GM06990 (cell line): ENCODE data around the gene CCDC154.

Experiments
- DNase-seq: peaks from one replicate; pipeline ENCODE4 v3.0.0-alpha.2; 2011; ENCODE audit not compliant: insufficient read length; ENCODE audit errors: extremely low read depth
- H3K27me3 ChIP-seq: replicated peaks from 2 replicates; pipeline ENCODE4 v1.6.0; 2011; ENCODE audit warnings: low read length; ENCODE audit not compliant: control insufficient read depth, insufficient read depth
- H3K36me3 ChIP-seq: 2 replicates; pipeline ENCODE4 v1.5.1; 2011; ENCODE audit warnings: low read length; ENCODE audit not compliant: control insufficient read depth, insufficient read depth
- H3K4me3 ChIP-seq: replicated peaks from 2 replicates; pipeline ENCODE4 v1.5.1; 2011; ENCODE audit warnings: low read depth, mild to moderate bottlenecking, control low read depth, low read length
- CTCF ChIP-seq: IDR thresholded peaks from 2 replicates; pipeline ENCODE4 v1.5.1; 2011; ENCODE audit warnings: low read length, control low read depth, mild to moderate bottlenecking, inconsistent platforms; ENCODE audit not compliant: insufficient read depth, poor library complexity, severe bottlenecking

Gene CCDC154

GRCh38 chr16:1438229-1439057 is 5.9 kb downstream of the CCDC154 start:
- H3K4me3 ChIP-seq, result no peak overlapping the region
- no peaks in the 10 kb centered on the region for H3K27me3 ChIP-seq
- no peaks in the 10 kb centered on the region for H3K36me3 ChIP-seq
- DNase-seq, result no peak
- TF ChIP-seq CTCF, result no peak

GRCh38 chr16:1437606-1438005 is 6.8 kb downstream of the CCDC154 start:
- no peak for DNase-seq
- Histone ChIP-seq H3K4me3 (no peak overlapping the region), H3K36me3 (no peaks in the 10 kb centered on the region), H3K27me3 (no peaks in the 10 kb centered on the region; the same call in 1 of the 2 replicates)
- no peak for TF ChIP-seq CTCF

GRCh38 chr16:1436731-1437355 is 7.5 kb downstream of the CCDC154 start:
- DNase-seq, result no peak
- no peaks in the 10 kb centered on the region for H3K36me3 ChIP-seq
- no peak overlapping the region for H3K4me3 ChIP-seq
- no peaks in the 10 kb centered on the region; the same call in 1 of the 2 replicates for H3K27me3 ChIP-seq
- TF ChIP-seq CTCF, result no peak

- no peak for TF ChIP-seq CTCF
- no peaks in the 10 kb centered on the region for H3K36me3 ChIP-seq
- no peaks in the 10 kb centered on the region; the same call in 1 of the 2 replicates for H3K27me3 ChIP-seq
- no peak for DNase-seq
- no peak overlapping the region for H3K4me3 ChIP-seq
Observed at GRCh38 chr16:1435921-1436697, 8.2 kb downstream of the CCDC154 start.

GRCh38 chr16:1434644-1435592 is 9.4 kb downstream of the CCDC154 start:
- Histone ChIP-seq H3K27me3 (no peaks in the 10 kb centered on the region; the same call in 1 of the 2 replicates), H3K36me3 (no peaks in the 10 kb centered on the region), H3K4me3 (no peak overlapping the region)
- no peak for TF ChIP-seq CTCF
- no peak for DNase-seq
